ENCODE measurements around the gene TTN.

Gene TTN

DNA sequence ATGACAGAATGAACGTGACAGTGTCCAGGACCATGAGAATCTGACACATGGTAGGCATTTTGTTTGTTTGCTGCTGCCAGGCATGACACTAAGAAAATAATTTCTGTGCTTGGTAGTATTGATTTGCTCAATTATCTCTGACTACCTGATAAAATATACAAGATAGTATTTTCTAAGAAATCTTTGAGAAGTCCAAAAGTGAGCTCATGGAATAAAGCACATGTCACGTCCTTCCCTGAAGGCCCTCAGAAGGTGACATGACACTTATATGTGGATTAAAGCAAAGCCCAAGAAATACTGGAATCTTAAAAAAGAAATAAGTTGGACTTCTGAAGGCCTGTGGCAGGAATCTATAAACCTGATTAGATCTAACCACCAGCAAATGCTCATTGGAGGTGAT is 3.8 kb upstream of the TTN start:
- FAIRE-seq: no peak

DNA sequence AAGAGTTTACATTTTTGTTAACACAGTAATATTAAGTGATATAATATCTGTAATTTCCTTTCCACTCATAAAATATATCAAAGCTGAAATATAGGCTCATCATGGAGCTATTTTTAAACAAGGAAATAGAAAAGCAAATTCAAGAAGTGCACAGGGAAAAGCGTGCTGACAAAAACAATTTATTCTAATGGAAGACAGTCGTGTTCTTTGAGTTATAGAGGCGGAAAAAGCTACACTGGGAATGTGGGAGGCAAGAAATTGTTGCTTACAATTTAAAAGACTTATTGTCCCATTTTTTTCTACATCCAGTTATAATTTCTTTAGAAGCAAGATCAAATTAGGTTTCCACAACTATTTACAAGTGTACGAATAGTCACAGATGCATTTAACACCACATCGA is 3.2 kb upstream of the TTN start:
- no peak for FAIRE-seq

DNA sequence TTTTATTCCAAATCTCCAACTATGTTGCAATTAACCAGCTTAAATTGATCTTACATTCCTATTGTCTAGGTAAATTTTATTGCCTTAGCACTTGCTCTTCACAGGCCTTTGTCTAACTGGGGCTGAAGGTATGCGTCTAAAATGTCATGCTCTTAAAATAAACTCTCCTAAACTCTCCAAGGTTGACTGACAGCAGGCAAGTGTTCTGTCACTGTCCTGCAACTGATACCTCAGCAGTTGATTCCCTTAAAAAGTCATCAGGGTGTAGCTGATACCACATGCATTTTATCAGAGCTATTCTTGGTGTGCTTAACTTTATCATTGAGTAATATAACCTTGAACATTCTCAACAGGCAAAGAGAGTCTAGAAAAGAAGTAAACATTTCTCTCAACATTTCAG is 680 bp downstream of the TTN start:
- no peak for FAIRE-seq

DNA sequence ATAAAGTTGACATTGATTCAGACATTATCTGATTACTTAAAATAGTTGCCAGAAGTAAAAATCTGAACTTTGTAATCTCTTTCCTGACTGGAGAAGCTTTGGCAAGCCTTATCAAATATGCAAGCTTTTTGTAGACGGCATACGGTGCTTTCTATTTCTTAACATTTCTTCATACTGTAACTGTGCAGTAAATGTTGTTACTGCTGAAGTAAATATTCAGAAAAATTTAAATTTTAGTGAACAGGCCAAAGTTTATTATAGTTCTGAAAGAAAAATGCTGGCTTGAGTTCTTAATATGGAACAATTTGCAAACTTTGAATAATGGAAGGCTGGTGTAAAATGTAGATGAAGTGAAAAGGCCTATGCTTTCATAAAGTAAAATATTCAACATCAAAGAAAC is 1.8 kb downstream of the TTN start:
- FAIRE-seq: no peak

DNA sequence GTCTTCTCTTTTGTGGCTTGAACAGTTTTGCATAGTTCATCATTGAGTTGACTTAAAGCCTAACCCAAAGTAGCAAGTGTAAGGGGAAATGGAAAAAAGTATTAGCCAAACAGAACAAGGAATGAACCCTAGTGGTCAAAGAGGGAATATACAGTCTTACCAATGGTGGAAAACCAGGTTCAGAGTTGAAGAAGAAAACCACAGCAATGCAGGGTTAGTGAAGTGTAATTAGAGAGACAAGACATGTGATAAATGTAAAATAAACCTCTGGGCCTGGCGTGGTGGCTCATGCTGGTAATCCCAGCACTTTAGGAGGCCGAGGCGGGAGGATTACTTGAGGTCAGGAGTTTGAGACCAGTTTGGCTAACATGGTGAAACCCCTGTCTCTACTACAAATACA is 2.4 kb downstream of the TTN start:
- no peak for FAIRE-seq

DNA sequence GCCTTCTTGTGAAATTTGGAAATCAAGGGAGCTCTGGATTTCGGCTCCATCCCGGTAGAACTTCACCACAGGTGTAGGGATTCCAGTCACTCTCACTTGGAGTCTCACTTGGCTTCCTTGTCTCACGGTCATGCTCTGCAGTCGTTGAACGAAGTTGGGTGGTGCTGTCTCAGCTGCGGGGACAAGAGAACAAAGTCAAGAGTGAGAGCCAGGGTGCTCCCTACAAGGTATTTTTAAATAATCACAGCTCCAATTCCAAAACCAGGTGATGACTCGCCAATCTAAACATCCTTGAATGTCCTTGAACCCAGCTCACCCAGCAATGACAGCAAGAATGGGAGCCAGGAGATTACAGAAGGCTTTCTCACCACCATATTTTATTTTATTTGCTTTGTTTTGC is 6.7 kb downstream of the TTN start:
- no peak for FAIRE-seq

DNA sequence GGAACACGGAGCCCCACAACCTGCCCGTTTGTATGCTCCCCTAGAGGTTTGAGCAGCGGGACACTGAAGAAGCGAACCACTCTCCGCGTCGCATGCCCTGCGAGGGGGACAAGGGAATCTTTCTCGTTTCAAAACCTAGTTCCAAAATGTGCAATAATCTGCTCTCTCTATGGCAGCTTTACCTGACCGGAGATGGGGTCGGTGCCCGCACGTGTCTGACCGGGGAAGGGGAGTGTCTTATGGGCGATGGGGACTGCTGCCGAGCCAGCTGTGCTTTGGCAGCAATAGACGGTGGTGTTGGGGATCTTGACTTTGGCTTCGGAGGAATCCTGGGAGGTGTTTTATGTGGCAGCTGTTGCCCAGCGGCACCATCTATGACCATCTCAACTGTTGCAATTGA is 7.9 kb downstream of the TTN start:
- FAIRE-seq: no peak

DNA sequence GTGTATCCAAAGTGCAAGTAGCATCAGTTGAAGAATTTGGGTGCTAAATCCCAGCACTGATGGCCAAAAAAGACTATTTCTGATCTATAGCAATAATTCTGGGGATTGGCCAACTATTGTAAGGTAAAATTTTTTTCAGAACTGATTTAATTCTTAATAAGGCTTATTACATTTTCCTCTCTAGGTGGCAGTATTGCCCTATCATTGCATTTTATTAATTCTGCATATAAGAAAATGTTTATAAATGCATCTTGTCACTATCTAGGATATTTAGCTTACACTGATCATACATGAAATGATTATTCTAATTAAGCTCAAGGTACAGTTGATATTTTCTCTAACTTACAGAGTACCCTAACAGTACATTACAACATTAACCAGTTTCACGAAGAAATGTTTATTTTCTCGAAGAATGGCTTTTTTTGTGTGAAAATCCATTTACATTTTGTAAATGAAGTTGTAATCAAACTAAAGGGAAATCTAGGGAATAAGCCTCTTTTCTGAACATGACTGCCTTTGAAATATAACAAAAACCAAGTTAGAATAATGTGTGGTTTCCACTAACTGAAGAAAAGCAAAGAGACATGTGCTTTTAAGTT is 11.0 kb downstream of the TTN start:
- peak; percentile 91 for FAIRE-seq

DNA sequence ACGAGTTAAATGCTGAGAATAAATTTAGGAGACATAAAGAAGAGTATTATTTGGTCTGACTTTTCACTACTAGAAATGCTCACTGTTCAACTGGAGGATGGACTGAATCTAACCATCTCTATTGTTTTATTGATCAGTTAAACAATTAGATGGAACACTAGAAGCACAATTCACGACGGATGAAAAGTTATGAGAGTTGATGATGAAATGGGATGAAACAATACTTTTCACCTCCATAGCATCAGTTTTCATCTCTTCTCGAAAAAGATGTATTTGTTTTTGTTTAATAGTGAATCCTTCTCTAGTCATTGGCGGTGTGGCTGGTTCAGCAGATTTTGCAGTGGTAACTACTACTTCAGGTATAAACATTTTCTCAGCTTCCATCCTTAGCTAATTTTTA is 19.3 kb downstream of the TTN start:
- FAIRE-seq: no peak

DNA sequence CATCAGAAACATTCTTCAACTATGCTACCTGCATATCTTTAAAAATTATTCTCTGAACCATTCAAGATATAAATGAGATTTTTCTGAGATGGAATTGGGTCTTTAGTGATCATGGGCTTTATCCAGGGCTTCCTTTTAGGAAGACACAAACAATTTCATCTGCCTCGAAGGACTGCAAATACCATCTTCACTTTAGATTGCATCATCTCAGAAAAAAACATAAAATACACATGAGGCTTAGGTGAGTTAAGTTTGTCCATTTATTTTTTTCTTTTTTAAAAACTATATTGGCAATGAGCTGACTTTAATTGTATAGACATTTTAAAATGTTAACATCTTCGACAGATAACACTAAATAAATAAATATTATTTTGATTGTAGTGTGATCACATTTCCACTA is 20.1 kb downstream of the TTN start:
- no peak for FAIRE-seq

DNA sequence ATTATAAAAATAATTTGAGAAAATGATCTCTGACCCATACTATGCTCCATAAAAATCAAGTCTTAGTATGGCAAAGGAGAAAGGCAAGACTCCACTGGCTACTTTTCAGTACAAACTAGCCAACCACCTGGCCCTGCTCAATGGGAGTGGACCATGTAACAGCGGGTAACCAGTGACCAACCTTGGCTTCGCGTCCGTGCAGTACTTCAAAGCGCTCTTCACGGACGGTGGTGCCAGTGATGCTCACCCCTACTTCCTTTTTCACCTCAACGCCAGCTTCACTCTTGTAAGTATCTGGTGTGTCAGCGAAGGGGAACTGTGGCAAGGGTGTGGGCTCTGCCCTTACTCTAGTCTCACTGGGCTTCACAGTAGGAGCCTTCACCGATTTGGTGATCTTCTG is 23.3 kb downstream of the TTN start:
- FAIRE-seq: no peak

DNA sequence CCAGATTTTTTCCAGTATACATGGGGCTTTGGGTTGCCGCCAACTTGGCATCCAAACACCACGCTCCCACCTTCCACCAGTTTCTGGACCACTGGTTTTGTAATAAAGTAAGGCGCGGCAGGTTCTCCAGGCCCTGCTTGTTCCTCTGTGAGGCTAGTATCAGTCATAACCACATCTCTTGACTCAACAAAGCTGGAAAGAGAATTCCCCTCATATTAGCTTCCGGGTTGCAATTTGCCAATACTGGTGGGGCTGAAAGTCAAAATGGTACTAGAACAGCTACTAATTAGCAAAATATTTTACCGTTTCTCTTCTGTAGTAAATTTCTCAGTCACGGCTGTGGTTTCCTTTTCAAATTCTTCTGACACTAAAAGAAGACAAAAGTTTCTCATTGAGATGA is 25.0 kb downstream of the TTN start:
- FAIRE-seq: no peak

DNA sequence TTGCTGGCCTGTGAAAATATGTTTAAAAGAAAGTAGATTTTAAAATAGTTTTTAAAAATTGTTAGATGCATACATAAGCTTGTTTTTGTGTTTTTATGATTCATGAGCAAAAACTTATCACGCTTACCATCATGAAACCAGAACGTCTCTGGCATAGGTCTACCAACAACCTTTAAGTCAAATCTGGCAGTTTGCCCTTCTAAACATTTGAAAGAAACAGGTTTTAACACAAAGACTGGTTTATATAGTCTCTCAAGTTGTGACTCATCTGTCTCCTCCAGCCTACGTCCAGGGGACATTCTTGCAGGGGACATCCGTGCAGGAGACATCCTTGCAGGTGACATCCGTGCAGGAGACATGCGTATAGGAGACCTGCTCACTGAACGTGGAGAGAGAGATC is 29.6 kb downstream of the TTN start:
- FAIRE-seq: no peak

DNA sequence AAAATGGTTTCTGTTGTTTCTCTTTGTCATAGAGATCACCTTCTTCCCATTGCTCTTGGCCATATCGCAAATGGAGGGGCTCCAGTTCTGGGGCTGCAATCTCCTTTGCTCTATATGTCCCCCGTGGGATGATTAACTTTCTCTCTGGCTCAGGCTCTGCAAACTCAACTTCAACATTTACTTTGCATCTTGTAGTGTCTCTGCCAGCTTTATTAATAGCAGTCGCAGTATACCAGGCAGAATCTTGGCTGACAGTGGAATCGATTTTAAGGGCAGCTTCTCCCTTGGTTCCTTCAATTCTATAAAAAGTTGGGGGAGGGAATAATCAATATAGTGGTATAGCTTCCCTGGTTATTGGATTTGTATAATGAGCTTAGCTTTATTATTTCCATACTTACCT is 30.5 kb downstream of the TTN start:
- FAIRE-seq: no peak

DNA sequence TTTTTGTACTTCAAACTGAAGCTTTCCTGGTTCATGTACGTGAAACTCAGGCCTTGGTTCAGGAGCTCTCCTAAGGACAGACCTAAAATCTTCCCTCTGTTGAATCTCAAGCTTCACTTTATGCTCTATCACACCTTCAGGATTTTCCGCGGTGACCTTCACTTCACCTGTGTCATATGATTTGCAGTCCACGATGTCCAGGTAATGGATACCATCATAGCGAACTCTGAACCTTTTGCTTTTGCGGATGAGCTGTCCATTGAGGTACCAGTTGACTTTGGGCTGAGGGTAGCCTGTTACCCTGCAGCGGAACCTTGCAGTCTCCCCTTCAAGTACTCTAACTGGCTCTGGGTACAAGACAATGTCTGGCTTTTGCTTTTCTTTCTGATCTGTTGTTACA is 31.2 kb downstream of the TTN start:
- FAIRE-seq: no peak

DNA sequence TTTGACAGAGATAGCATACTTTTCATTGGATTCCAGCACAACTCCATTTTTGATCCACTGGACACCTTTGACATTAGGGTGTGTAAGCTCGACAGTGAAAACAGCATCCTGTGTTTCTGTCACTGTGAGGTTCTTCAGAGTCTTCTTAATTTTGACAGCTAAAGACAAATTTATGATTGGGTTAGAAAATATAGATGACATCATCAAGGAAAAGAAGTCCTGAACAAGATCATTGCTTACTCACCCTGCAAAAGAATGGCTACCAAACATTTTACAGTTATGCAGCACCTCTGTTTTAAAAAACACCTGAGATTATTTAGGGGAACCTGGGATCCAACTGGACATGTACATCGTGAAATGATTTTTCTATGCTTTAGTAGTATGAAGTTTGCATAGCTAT is 36.7 kb downstream of the TTN start:
- FAIRE-seq: no peak

DNA sequence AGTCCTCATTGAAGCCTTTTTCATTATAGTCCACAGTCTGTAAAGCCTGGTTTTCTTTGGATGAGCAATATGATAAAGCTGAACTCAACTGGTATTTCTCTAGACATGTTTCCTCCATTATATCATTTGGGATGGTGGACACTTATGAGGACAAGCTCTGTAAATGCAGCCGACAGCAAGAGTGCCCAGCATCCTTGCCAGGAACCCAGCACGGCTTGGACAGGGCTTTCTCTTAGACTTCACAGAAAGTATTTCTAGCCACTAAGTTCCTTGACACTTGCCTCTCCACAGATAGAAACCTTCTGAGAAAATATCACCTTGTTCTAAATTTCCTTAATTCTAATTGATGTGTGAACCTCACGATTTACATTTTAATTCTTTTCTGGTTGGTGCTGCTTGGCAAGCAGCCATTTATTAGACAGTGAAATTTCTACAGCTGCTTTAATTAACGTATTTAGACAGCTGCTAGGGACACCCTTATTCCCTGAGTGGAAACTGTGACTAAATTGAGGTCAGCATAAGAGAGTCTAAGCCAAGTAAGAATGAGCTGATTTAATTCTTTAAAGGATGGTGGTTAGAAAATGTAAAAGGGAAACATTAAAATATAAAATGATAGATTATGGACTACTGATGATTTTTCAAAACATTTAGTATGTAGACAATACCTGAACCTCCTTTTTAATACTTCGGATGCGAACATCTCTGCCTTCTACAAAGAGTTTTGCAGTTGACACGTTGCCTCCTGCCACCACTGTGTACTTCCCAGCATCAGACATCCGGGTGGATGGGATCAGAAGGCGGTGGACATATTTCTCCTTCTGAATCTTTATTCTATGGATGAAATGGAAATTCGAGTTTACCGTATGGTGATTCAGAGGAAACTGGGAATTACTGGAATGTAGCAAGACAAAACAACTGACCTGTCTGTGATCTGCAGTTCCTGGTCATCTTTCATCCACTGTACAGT is 39.8 kb downstream of the TTN start:
- no peak for FAIRE-seq

DNA sequence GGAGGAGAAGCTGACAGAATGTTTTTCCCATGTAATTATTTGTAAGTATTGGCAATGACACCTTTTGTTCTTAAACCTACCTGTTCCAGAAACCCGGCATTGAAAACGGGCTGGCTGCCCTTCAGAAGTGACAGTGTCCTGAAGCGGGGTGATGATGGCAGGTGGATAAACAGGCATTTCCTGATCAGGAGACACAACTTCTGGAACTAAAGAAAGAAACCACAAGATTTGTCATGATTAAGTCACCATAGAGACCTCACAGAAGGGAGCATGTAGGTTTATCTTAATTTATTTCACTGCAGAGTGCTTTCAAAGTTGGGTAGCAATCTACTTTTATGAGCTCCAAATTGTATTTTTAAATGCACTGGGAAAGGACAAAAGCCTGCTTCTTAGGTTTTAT is 43.1 kb downstream of the TTN start:
- FAIRE-seq: no peak

DNA sequence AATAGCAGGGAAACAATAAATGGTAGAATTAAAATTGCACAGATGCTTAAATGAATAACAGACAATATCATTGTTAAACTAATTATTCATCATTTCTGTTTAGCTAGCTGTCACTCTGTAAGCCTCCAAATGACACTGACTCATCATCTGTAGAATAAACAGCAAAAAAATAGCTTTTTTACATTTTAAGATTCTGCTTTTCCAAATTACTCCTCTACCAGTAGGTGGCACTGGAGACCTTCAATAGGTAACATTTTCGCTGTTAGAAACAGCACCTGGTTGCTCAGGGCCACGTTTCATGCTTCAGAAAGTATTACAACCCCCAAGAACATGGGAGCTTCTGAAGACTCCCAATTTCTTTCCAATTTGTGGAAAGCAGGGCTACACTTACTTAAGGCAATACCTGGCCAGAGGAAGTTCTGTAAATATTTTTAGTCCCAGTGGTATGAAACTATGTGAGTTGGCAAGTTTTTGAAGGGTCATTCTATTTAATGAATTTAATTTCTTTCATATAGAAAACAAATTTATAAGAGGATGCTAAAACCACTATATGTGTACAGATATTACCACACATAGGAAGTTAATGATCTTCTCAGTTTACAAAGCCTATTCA is 45.4 kb downstream of the TTN start:
- peak; percentile 3 for FAIRE-seq

DNA sequence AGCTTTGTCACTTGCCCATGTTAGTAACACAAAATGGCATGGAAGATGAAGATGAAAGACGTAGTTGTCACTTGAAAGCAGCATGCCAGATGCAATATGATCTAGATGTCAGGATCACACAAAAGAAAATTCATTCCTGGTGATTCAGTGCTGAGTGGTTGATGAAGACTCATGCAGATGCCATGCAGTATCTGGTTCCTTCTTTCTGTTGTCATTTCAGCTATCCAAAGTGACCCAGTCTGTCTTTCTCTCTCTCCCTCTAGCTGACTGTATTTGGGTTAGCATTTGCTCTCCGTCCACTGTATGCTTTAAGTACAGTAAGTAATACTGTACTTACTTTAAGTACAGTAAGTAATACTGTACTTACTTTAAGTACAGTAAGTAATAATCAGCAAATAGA is 50.4 kb downstream of the TTN start:
- no peak for FAIRE-seq

DNA sequence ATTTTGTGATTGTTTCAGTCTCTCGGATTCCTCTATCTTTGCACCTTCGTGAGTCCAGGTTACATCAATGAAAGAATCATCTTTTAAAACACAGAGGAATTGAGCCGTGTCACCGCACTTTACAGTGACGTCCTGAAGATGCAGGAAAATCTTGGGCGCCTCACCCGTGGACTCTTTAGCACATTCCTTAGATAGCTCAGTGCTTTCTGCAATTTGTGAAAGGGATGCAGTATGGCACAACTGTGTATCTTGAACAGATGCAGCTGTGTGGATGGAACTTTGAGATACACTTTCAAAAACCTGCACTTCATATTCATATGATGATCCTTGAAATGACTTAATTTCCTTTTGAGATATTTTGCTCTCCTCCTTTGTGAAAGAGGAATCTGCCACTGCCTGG is 50.9 kb downstream of the TTN start:
- no peak for FAIRE-seq

DNA sequence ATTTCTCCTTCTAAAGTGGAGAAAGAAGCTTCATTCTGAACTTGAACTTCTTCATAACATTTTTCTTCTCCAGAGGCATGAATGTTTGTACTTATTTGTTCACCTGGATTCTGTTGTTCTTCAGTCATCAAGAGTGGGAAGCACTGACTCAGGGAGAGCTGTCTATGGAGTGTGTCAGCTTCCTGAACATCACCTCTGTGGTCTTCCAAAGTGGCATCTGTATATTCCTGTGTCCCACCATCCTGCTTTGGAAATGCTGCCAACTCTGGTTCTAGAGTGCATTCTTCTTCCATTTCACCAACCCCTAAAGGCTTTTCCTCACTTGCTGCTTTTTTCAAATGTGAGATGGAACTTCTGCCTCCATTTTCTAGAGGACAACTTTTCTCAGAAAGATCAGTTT is 59.5 kb downstream of the TTN start:
- no peak for FAIRE-seq

DNA sequence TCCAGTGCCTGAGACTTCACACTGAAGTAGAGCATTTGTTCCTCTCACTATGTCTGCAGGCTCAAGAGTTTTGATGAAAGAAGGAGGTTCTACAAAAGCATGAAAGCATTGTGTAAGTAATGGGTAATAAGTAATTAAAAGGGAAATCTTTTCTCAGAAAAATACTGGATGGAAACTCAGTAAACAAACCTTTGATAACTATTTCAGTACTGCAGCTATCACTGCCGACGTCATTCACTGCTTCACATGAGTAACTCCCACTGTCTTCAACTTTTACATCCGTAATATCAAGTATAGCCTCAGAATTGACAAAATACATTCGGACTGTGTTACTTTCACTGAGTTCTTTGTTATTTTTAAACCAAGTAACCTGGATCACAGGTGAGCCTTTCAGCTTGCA is 72.7 kb downstream of the TTN start:
- FAIRE-seq: no peak

DNA sequence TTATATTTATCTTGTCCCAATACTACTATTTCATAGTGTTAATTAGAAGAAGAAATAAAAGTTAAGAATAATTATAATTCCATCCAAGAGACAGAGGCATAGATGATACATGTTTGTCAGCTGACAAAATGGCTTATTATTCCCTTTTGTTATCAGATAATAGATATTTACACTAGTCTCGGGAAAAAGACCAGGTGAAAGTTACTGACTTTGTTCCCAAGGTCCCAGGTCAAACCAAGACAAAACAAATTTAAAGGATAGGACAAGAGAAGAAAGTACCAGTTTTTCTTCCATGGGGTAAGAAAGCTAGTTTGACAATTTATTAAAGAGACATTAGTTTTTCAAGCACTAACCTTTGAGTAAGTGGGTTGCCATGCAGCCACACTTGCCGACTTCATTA is 73.2 kb downstream of the TTN start:
- FAIRE-seq: no peak
